ENCODE measurements around the gene CCDC150.

CCDC150 gene

DNA sequence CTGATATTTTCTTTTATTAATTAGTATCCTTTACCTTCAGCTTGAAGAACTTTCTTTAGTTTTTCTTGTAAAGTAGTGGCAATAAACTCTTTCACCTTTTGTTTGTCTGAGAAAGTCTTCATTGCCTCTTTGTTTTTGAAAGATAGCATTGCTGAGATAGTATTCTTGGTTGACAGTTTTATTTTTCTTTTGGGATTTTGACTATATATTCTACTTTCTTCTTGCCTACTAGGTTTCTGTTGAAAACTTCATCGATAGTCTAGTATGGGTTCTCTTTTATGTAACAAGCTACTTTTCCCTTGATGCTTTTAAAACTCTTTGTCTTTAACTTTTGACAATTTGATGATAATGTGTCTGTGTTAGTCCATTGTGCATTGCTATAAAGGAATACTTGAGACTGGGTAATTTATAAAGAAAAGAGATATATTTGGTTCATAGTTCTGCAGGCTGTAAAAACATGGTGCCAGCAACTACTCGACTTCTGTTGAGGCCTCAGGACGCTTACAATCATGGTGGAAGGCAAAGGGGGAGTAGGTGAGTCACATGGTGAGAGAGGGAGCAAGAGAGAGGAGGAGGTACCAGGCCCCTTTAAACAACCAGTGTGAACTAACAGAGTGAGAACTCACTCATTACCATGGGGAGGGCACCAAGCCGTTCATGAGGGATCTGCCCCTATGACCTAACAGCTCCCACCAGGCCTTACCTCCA is 12.0 kb downstream of the CCDC150 start:
- no peak overlapping the region for H3K27ac ChIP-seq (replicated peaks)
- TF ChIP-seq SPI1 (IDR thresholded peaks at IDR 0.05; ENCODE audit: borderline replicate concordance, low read depth): no peak
- TF ChIP-seq, protein P1, sequence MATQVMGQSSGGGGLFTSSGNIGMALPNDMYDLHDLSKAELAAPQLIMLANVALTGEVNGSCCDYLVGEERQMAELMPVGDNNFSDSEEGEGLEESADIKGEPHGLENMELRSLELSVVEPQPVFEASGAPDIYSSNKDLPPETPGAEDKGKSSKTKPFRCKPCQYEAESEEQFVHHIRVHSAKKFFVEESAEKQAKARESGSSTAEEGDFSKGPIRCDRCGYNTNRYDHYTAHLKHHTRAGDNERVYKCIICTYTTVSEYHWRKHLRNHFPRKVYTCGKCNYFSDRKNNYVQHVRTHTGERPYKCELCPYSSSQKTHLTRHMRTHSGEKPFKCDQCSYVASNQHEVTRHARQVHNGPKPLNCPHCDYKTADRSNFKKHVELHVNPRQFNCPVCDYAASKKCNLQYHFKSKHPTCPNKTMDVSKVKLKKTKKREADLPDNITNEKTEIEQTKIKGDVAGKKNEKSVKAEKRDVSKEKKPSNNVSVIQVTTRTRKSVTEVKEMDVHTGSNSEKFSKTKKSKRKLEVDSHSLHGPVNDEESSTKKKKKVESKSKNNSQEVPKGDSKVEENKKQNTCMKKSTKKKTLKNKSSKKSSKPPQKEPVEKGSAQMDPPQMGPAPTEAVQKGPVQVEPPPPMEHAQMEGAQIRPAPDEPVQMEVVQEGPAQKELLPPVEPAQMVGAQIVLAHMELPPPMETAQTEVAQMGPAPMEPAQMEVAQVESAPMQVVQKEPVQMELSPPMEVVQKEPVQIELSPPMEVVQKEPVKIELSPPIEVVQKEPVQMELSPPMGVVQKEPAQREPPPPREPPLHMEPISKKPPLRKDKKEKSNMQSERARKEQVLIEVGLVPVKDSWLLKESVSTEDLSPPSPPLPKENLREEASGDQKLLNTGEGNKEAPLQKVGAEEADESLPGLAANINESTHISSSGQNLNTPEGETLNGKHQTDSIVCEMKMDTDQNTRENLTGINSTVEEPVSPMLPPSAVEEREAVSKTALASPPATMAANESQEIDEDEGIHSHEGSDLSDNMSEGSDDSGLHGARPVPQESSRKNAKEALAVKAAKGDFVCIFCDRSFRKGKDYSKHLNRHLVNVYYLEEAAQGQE (IDR thresholded peaks at IDR 0.05; ENCODE audit: insufficient replicate concordance, low read depth): no peak
- no peak for TF ChIP-seq POLR2AphosphoS5 (IDR thresholded peaks at IDR 0.05; ENCODE audit: low read depth)
- no peak for TF ChIP-seq GABPA (IDR thresholded peaks at IDR 0.05; ENCODE audit: low read depth)
- TF ChIP-seq, protein P2, sequence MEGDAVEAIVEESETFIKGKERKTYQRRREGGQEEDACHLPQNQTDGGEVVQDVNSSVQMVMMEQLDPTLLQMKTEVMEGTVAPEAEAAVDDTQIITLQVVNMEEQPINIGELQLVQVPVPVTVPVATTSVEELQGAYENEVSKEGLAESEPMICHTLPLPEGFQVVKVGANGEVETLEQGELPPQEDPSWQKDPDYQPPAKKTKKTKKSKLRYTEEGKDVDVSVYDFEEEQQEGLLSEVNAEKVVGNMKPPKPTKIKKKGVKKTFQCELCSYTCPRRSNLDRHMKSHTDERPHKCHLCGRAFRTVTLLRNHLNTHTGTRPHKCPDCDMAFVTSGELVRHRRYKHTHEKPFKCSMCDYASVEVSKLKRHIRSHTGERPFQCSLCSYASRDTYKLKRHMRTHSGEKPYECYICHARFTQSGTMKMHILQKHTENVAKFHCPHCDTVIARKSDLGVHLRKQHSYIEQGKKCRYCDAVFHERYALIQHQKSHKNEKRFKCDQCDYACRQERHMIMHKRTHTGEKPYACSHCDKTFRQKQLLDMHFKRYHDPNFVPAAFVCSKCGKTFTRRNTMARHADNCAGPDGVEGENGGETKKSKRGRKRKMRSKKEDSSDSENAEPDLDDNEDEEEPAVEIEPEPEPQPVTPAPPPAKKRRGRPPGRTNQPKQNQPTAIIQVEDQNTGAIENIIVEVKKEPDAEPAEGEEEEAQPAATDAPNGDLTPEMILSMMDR (IDR thresholded peaks at IDR 0.05; ENCODE audit: insufficient read depth, low read length): no peak

DNA sequence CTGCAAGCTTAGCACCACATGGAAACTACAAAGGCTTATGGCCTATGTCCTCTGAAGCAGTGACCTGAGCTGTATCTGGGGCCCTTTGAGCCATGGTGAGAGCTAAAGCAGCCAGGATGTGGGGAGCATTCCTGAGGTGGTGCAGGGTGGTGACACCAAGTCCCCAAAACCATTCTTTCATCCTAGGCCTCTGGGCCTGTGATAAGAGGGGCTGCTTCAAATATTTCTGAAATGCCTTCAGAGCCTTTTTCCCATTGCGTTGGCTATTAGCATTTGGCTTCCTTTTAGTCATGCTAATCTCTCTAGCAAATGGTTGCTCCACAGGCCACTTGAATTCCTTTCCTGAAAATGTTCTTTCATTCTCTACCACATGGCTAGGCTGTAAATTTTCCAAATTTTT is 13.4 kb downstream of the CCDC150 start:
- no peak for DNase-seq (ENCODE audit: low read depth in 1 of 2, low spot score in 1 of 2)
- TF ChIP-seq POLR2AphosphoS5 (IDR thresholded peaks at IDR 0.05; ENCODE audit: low read depth): no peak
- TF ChIP-seq, protein P1 (IDR thresholded peaks at IDR 0.05; ENCODE audit: insufficient replicate concordance, low read depth): no peak
- Histone ChIP-seq H3K4me3 (replicated peaks; ENCODE audit: insufficient read depth, low read length) (no peak overlapping the region), H3K27me3 (ENCODE audit: insufficient read depth, poor library complexity, severe bottlenecking) (no peaks in the 10 kb centered on the region), H3K27ac (replicated peaks) (no peak overlapping the region)

More for the DNA sequence above, 12.0 kb downstream of the CCDC150 start:
- no peak for DNase-seq (ENCODE audit: low read depth in 1 of 2, low spot score in 1 of 2)
- Histone ChIP-seq H3K4me3 (replicated peaks; ENCODE audit: insufficient read depth, low read length) (no peak overlapping the region), H3K27me3 (ENCODE audit: insufficient read depth, poor library complexity, severe bottlenecking) (no peaks in the 10 kb centered on the region)

DNA sequence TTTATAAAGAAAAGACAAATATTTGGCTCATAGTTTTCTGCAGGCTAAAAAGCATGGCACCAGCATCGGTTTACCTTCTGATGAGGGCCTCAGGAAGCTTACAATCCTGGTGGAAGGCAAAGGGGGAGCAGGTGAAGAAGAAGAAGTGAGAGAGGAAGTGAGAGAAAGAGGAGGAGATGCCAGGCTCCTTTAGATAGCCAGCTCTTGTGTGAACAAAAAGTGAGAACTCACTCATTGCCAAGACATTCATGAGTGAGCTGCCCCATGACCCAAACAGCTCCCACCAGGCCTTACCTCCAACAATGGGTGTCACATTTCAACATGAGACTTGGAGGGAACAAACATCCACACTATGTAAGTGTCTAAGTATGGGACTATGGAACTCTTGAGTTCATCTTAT is 14.3 kb downstream of the CCDC150 start:
- TF ChIP-seq SPI1 (IDR thresholded peaks at IDR 0.05; ENCODE audit: borderline replicate concordance, low read depth): no peak
- no peak for TF ChIP-seq POLR2AphosphoS5 (IDR thresholded peaks at IDR 0.05; ENCODE audit: low read depth)
- TF ChIP-seq, protein P2 (IDR thresholded peaks at IDR 0.05; ENCODE audit: insufficient read depth, low read length): no peak
- TF ChIP-seq GABPA (IDR thresholded peaks at IDR 0.05; ENCODE audit: low read depth): no peak
- Histone ChIP-seq H3K4me3 (replicated peaks; ENCODE audit: insufficient read depth, low read length) (no peak overlapping the region), H3K27me3 (ENCODE audit: insufficient read depth, poor library complexity, severe bottlenecking) (no peaks in the 10 kb centered on the region), H3K27ac (replicated peaks) (no peak overlapping the region)
- no peak for DNase-seq (ENCODE audit: low read depth in 1 of 2, low spot score in 1 of 2)

DNA sequence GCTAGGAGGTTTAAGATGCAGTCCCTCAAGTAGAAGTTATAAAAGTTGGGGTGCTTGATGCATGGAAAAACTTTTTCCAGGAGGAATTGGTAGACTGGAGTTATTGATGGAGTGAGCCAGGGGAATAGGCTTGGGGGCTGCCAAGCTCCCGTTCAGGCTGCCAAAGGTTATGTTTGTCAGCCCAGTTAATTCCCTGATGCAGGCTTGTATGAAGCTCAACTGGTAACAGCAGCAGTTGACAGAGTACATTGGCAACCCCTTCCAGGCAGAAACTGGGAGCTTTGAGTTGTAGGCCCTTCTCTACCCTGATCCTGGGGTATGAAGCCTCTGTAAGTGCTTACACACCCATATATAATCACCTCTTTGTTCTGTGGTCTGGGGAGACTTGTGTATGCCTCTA is 16.2 kb downstream of the CCDC150 start:
- Histone ChIP-seq H3K27ac (replicated peaks) (no peak overlapping the region), H3K4me3 (replicated peaks; ENCODE audit: insufficient read depth, low read length) (no peak overlapping the region), H3K27me3 (ENCODE audit: insufficient read depth, poor library complexity, severe bottlenecking) (no peaks in the 10 kb centered on the region)
- DNase-seq (ENCODE audit: low read depth in 1 of 2, low spot score in 1 of 2): no peak
- TF ChIP-seq POLR2AphosphoS5 (IDR thresholded peaks at IDR 0.05; ENCODE audit: low read depth) (no peak), SPI1 (IDR thresholded peaks at IDR 0.05; ENCODE audit: borderline replicate concordance, low read depth) (no peak), GABPA (IDR thresholded peaks at IDR 0.05; ENCODE audit: low read depth) (no peak)
- TF ChIP-seq, protein P1 (IDR thresholded peaks at IDR 0.05; ENCODE audit: insufficient replicate concordance, low read depth): no peak
- TF ChIP-seq, protein P2 (IDR thresholded peaks at IDR 0.05; ENCODE audit: insufficient read depth, low read length): no peak

Measured in HL-60 (cell line).